ENCODE measurements around the gene CD226.

CD226 gene

DNA sequence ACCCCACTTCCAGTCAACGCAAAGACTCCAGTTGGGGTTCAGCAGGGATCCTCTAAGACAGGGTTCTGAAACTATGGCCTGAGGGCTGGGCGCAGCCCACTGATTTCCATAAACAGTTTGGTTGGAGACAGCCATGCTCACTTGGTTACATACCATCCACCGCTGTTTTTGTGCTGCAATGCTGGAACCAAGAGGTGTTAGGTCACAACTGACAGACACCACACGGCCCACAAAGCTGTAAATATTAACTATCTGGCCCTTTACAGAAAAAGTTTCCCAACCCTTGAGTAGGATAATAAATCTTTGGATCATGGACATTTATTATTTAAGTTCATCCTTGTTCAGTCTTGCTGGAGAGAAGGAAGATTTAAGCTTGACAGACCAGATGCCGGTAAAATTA is 8.4 kb upstream of the CD226 start:
- H3K27me3 ChIP-seq (ENCODE audit: low read length): no peaks in the 10 kb centered on the region
- H3K36me3 ChIP-seq (ENCODE audit: low read length): no peaks in the 10 kb centered on the region
- no peaks in the 10 kb centered on the region for H3K79me2 ChIP-seq (ENCODE audit: insufficient read depth, low read length)
- H3F3A ChIP-seq (ENCODE audit: insufficient read depth): no peaks in the 10 kb centered on the region
- no peaks in the 10 kb centered on the region for H4K20me1 ChIP-seq (ENCODE audit: low read depth, low read length)
- no peak overlapping the region for H2AFZ ChIP-seq (ENCODE audit: low read depth, low read length, severe bottlenecking)
- no peaks in the 10 kb centered on the region for H3K9me3 ChIP-seq (ENCODE audit: insufficient read depth, low read length)
- no peak overlapping the region for H3K4me2 ChIP-seq (ENCODE audit: low read depth, low read length, poor library complexity, severe bottlenecking)
- H3K4me3 ChIP-seq (ENCODE audit: insufficient read depth, low read length, poor library complexity, severe bottlenecking): no peak overlapping the region
- no peak overlapping the region for H3K9ac ChIP-seq (ENCODE audit: low read length)
- H3K9me2 ChIP-seq (replicated peaks; ENCODE audit: insufficient read depth, low read length): no peaks in the 10 kb centered on the region
- H3K27ac ChIP-seq (ENCODE audit: low read depth, low read length): no peak overlapping the region
- TF ChIP-seq, protein P1, sequence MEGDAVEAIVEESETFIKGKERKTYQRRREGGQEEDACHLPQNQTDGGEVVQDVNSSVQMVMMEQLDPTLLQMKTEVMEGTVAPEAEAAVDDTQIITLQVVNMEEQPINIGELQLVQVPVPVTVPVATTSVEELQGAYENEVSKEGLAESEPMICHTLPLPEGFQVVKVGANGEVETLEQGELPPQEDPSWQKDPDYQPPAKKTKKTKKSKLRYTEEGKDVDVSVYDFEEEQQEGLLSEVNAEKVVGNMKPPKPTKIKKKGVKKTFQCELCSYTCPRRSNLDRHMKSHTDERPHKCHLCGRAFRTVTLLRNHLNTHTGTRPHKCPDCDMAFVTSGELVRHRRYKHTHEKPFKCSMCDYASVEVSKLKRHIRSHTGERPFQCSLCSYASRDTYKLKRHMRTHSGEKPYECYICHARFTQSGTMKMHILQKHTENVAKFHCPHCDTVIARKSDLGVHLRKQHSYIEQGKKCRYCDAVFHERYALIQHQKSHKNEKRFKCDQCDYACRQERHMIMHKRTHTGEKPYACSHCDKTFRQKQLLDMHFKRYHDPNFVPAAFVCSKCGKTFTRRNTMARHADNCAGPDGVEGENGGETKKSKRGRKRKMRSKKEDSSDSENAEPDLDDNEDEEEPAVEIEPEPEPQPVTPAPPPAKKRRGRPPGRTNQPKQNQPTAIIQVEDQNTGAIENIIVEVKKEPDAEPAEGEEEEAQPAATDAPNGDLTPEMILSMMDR (IDR thresholded peaks at IDR 0.05; ENCODE audit: insufficient read depth, low read length, poor library complexity, severe bottlenecking): no peak
- no peak for TF ChIP-seq EZH2phosphoT487 (conservative IDR thresholded peaks at IDR 0.05; ENCODE audit: low read length)

DNA sequence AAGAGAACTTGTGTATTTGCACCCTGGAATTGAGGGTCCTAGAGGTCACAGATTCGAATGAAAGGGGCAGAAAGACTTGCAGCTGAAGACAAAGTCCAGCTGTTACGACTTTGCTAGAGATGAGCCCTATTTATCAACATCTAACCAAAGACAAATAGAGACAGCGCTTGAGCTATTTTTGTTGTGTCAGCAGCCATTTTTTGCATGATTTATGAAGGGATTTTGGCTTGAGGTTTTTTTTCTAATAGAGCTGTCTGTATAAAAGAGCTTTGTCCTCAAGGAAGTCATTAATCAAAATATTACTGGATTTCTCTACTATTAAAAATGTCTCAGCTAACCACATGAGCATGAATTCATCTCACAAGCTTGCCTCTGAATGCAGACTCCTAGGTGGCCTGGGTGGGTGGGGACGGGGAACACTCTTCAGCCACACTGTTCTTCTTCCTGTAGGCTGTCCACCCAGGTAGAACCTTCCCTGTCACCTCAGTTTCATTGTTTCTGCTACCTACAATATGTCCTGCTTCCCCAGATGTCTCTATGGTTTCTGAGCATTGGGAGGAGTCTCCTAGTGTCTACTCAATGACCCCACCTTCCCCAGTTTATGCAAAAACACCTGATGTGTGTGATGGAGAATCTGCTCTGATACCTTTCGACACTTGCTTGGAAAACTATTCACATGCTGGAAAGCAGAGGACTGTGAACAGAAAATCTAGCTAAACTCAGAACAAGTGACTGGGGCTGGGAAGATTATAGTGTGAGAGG is 7.2 kb upstream of the CD226 start:
- H3K27ac ChIP-seq (ENCODE audit: low read depth, low read length): no peak overlapping the region
- H3K9me3 ChIP-seq (ENCODE audit: insufficient read depth, low read length): no peaks in the 10 kb centered on the region
- no peaks in the 10 kb centered on the region for H3F3A ChIP-seq (ENCODE audit: insufficient read depth)
- no peak overlapping the region for H3K4me2 ChIP-seq (ENCODE audit: low read depth, low read length, poor library complexity, severe bottlenecking)
- no peaks in the 10 kb centered on the region for H3K79me2 ChIP-seq (ENCODE audit: insufficient read depth, low read length)
- H3K27me3 ChIP-seq (ENCODE audit: low read length): no peaks in the 10 kb centered on the region
- no peaks in the 10 kb centered on the region for H3K36me3 ChIP-seq (ENCODE audit: low read length)
- H3K9me2 ChIP-seq (replicated peaks; ENCODE audit: insufficient read depth, low read length): no peaks in the 10 kb centered on the region
- TF ChIP-seq EZH2phosphoT487 (conservative IDR thresholded peaks at IDR 0.05; ENCODE audit: low read length): no peak
- TF ChIP-seq, protein P1 (IDR thresholded peaks at IDR 0.05; ENCODE audit: insufficient read depth, low read length, poor library complexity, severe bottlenecking): no peak
- H4K20me1 ChIP-seq (ENCODE audit: low read depth, low read length): no peaks in the 10 kb centered on the region
- no peak overlapping the region for H3K4me3 ChIP-seq (ENCODE audit: insufficient read depth, low read length, poor library complexity, severe bottlenecking)
- no peak overlapping the region for H2AFZ ChIP-seq (ENCODE audit: low read depth, low read length, severe bottlenecking)
- no peak overlapping the region for H3K9ac ChIP-seq (ENCODE audit: low read length)

DNA sequence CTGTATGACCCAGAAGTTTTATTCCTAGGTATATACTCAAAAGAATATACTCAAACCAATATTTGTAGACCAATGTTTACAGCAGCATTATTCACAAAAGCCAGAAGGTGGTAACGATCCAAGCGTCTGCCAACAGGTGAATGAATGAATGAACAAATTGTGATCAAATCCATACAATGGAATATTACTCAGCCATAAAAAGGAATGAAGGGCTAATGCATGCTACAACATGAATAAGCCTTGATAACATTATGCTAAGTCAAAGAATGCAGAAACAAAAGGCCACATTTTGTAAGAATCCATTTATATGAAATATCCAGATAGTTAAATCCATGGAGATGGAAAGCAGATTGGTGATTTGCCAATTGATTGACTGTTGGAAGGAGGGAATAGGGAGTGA is 5.5 kb upstream of the CD226 start:
- no peaks in the 10 kb centered on the region for H3K9me2 ChIP-seq (replicated peaks; ENCODE audit: insufficient read depth, low read length)
- TF ChIP-seq EZH2phosphoT487 (conservative IDR thresholded peaks at IDR 0.05; ENCODE audit: low read length): no peak
- TF ChIP-seq, protein P1 (IDR thresholded peaks at IDR 0.05; ENCODE audit: insufficient read depth, low read length, poor library complexity, severe bottlenecking): no peak
- no peaks in the 10 kb centered on the region for H3K79me2 ChIP-seq (ENCODE audit: insufficient read depth, low read length)
- H3K4me2 ChIP-seq (ENCODE audit: low read depth, low read length, poor library complexity, severe bottlenecking): no peak overlapping the region
- no peak overlapping the region for H2AFZ ChIP-seq (ENCODE audit: low read depth, low read length, severe bottlenecking)
- no peak overlapping the region for H3K4me3 ChIP-seq (ENCODE audit: insufficient read depth, low read length, poor library complexity, severe bottlenecking)
- no peaks in the 10 kb centered on the region for H3K36me3 ChIP-seq (ENCODE audit: low read length)
- H4K20me1 ChIP-seq (ENCODE audit: low read depth, low read length): no peaks in the 10 kb centered on the region
- no peaks in the 10 kb centered on the region for H3K27me3 ChIP-seq (ENCODE audit: low read length)
- H3F3A ChIP-seq (ENCODE audit: insufficient read depth): no peaks in the 10 kb centered on the region
- H3K27ac ChIP-seq (ENCODE audit: low read depth, low read length): no peak overlapping the region
- H3K9ac ChIP-seq (ENCODE audit: low read length): no peak overlapping the region
- no peaks in the 10 kb centered on the region for H3K9me3 ChIP-seq (ENCODE audit: insufficient read depth, low read length)

All from SU-DHL-6 (cell line).